HepG2 (cell line): ENCODE measurements around the gene WDR73. TPM values are rescaled to one million over a fixed set of nuclear protein-coding genes. Genes with fewer than 3 reads are reported as not detected.

Source experiments
- MBD4 ChIP-seq: IDR thresholded peaks from 2 replicates; pipeline ENCODE4 v1.6.1; 2012; ENCODE audit warnings: low read length, inconsistent platforms, borderline replicate concordance
- ZBTB1 ChIP-seq: sonication (generic); formaldehyde crosslinking; IDR thresholded peaks from 2 replicates; pipeline ENCODE4 v1.4.0; 2020; ENCODE audit warnings: missing genetic modification reagents, borderline replicate concordance
- ZBTB42 ChIP-seq: sonication (generic); formaldehyde crosslinking; IDR thresholded peaks from 2 replicates; pipeline ENCODE4 v1.5.0; 2020; ENCODE audit warnings: mild to moderate bottlenecking, missing genetic modification reagents
- ZC3H13 ChIP-seq: sonication (generic); formaldehyde crosslinking; IDR thresholded peaks from 2 replicates; pipeline ENCODE4 v1.8.1; 2023; ENCODE audit warnings: mild to moderate bottlenecking, missing genetic modification reagents, moderate library complexity
- ZFP82 ChIP-seq: sonication (generic); formaldehyde crosslinking; IDR thresholded peaks from 2 replicates; pipeline ENCODE4 v1.5.1; 2020; ENCODE audit warnings: mild to moderate bottlenecking, missing genetic modification reagents, borderline replicate concordance
- ZNF282 ChIP-seq: fragments of 450-650 bp; IDR thresholded peaks from 2 replicates; pipeline ENCODE4 v1.6.1; 2018; ENCODE audit not compliant: partially characterized antibody
- ZNF562 ChIP-seq: sonication (generic); formaldehyde crosslinking; IDR thresholded peaks from 2 replicates; pipeline ENCODE4 v1.8.0; 2022; ENCODE audit warnings: missing genetic modification reagents, borderline replicate concordance
- ZSCAN21 ChIP-seq: sonication (generic); formaldehyde crosslinking; IDR thresholded peaks from 2 replicates; pipeline ENCODE4 v1.8.0; 2022; ENCODE audit warnings: mild to moderate bottlenecking, missing genetic modification reagents, moderate library complexity, borderline replicate concordance
- polyA plus RNA-seq, 8 experiments: library from polyadenylated mRNA; depleted of rRNA in 3 of 8; stranded (reverse) in 7 of 8; unstranded in 1 of 8; fragments of >200 nt; fragmentation: Illumina TruSeq in 4 of 8; extraction: Trizol in 4 of 8; gene quantifications; 2 replicates each; pipeline versions ENCODE4 v1.2.1 to v1.2.3, GENCODE V29; 2011 to 2016; ENCODE audit warnings: low read depth in 4 of 8, missing spikeins in 1 of 8, mixed read lengths in 1 of 8; ENCODE audit not compliant: insufficient read depth in 1 of 8
- total RNA-seq, 5 experiments: library from RNA; depleted of rRNA; stranded (reverse); fragments of >200 nt; fragmentation: Illumina TruSeq; extraction: Trizol; gene quantifications; 2 replicates each; pipeline ENCODE4 v1.2.3, GENCODE V29; 2016; ENCODE audit warnings: low read depth in 1 of 5
- TF ChIP-seq, protein P1 (sequence below): IDR thresholded peaks from 2 replicates; pipeline ENCODE4 v1.4.0; 2020; ENCODE audit warnings: mild to moderate bottlenecking, missing genetic modification reagents
- TF ChIP-seq, protein P2 (sequence below): sonication (generic); formaldehyde crosslinking; IDR thresholded peaks from 2 replicates; pipeline ENCODE4 v1.4.0; 2020; ENCODE audit warnings: missing genetic modification reagents, mild to moderate bottlenecking, borderline replicate concordance
- TF ChIP-seq, protein P3 (sequence below): IDR thresholded peaks from 2 replicates; pipeline ENCODE4 v1.6.1; 2016; ENCODE audit warnings: missing compliant biosample characterization, missing genetic modification reagents, borderline replicate concordance
- TF ChIP-seq, protein P4 (sequence below): sonication (generic); formaldehyde crosslinking; IDR thresholded peaks from 2 replicates; pipeline ENCODE4 v1.8.0; 2022; ENCODE audit warnings: mild to moderate bottlenecking, missing genetic modification reagents, moderate library complexity
- TF ChIP-seq, protein P5 (sequence below): sonication (generic); formaldehyde crosslinking; conservative IDR thresholded peaks from 2 replicates; pipeline ENCODE4 v1.4.0; 2020; ENCODE audit warnings: missing genetic modification reagents
- TF ChIP-seq, protein P6 (sequence below): sonication (generic); formaldehyde crosslinking; IDR thresholded peaks from 2 replicates; pipeline ENCODE4 v1.4.0; 2020; ENCODE audit warnings: low read depth, mild to moderate bottlenecking, missing genetic modification reagents
- TF ChIP-seq, protein P7 (sequence below): sonication (generic); formaldehyde crosslinking; IDR thresholded peaks from 2 replicates; pipeline ENCODE4 v1.4.0; 2020; ENCODE audit warnings: mild to moderate bottlenecking, missing genetic modification reagents
- TF ChIP-seq, protein P8 (sequence below): fragments of 450-650 bp; IDR thresholded peaks from 2 replicates; pipeline ENCODE4 v1.6.1; 2017

WDR73 gene
- total and polyA plus RNA-seq, 2 of the 13 experiments (the other 11 are each of a cell fraction or from before 2014, with no cell fraction given), result 20.0 to 35.5 TPM

DNA sequence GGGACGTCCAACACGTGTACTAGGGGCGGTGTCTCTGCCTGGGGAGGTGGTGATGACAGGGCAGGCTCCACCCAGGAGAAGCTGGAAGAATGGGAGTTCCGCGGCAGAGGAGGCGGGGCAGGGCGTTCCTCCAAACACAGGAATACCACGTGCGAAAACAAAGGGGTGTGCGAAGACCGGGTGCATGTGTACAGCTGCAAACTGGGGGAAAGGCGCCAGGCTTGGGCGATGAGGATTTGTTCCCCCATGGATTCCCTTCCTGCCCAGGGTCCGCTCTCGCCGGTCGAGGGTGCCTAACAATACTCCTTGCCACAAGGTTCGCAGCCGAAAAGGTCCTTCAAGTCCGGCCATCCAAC, 53.8 kb downstream of the WDR73 start (continued):
- TF ChIP-seq, protein P1, sequence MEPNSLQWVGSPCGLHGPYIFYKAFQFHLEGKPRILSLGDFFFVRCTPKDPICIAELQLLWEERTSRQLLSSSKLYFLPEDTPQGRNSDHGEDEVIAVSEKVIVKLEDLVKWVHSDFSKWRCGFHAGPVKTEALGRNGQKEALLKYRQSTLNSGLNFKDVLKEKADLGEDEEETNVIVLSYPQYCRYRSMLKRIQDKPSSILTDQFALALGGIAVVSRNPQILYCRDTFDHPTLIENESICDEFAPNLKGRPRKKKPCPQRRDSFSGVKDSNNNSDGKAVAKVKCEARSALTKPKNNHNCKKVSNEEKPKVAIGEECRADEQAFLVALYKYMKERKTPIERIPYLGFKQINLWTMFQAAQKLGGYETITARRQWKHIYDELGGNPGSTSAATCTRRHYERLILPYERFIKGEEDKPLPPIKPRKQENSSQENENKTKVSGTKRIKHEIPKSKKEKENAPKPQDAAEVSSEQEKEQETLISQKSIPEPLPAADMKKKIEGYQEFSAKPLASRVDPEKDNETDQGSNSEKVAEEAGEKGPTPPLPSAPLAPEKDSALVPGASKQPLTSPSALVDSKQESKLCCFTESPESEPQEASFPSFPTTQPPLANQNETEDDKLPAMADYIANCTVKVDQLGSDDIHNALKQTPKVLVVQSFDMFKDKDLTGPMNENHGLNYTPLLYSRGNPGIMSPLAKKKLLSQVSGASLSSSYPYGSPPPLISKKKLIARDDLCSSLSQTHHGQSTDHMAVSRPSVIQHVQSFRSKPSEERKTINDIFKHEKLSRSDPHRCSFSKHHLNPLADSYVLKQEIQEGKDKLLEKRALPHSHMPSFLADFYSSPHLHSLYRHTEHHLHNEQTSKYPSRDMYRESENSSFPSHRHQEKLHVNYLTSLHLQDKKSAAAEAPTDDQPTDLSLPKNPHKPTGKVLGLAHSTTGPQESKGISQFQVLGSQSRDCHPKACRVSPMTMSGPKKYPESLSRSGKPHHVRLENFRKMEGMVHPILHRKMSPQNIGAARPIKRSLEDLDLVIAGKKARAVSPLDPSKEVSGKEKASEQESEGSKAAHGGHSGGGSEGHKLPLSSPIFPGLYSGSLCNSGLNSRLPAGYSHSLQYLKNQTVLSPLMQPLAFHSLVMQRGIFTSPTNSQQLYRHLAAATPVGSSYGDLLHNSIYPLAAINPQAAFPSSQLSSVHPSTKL (CRISPR knock-in tag), result no peak
- TF ChIP-seq ZSCAN21 (CRISPR knock-in tag) (peak; percentile 82; the same call in 1 of the 2 replicates), MBD4 (no peak), ZBTB42 (no peak), ZFP82 (CRISPR knock-in tag) (no peak), ZC3H13 (CRISPR knock-in tag) (no peak), ZBTB1 (CRISPR knock-in tag) (no peak), ZNF282 (no peak), ZNF562 (CRISPR knock-in tag) (0 out of 2 replicates have a peak, but pooled peaks have one; percentile 19)
- TF ChIP-seq, protein P2, sequence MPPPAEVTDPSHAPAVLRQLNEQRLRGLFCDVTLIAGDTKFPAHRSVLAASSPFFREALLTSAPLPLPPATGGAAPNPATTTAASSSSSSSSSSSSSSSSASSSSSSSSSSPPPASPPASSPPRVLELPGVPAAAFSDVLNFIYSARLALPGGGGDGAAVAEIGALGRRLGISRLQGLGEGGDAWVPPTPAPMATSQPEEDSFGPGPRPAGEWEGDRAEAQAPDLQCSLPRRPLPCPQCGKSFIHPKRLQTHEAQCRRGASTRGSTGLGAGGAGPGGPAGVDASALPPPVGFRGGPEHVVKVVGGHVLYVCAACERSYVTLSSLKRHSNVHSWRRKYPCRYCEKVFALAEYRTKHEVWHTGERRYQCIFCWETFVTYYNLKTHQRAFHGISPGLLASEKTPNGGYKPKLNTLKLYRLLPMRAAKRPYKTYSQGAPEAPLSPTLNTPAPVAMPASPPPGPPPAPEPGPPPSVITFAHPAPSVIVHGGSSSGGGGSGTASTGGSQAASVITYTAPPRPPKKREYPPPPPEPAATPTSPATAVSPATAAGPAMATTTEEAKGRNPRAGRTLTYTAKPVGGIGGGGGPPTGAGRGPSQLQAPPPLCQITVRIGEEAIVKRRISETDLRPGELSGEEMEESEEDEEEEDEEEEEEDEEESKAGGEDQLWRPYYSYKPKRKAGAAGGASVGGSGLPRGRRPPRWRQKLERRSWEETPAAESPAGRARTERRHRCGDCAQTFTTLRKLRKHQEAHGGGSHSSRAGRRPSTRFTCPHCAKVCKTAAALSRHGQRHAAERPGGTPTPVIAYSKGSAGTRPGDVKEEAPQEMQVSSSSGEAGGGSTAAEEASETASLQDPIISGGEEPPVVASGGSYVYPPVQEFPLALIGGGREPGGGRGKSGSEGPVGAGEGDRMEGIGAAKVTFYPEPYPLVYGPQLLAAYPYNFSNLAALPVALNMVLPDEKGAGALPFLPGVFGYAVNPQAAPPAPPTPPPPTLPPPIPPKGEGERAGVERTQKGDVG, result no peak
- TF ChIP-seq, protein P3, sequence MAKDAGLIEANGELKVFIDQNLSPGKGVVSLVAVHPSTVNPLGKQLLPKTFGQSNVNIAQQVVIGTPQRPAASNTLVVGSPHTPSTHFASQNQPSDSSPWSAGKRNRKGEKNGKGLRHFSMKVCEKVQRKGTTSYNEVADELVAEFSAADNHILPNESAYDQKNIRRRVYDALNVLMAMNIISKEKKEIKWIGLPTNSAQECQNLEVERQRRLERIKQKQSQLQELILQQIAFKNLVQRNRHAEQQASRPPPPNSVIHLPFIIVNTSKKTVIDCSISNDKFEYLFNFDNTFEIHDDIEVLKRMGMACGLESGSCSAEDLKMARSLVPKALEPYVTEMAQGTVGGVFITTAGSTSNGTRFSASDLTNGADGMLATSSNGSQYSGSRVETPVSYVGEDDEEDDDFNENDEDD (CRISPR knock-in tag), result peak; percentile 91
- TF ChIP-seq, protein P4, sequence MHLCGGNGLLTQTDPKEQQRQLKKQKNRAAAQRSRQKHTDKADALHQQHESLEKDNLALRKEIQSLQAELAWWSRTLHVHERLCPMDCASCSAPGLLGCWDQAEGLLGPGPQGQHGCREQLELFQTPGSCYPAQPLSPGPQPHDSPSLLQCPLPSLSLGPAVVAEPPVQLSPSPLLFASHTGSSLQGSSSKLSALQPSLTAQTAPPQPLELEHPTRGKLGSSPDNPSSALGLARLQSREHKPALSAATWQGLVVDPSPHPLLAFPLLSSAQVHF, result no peak
- TF ChIP-seq, protein P5, sequence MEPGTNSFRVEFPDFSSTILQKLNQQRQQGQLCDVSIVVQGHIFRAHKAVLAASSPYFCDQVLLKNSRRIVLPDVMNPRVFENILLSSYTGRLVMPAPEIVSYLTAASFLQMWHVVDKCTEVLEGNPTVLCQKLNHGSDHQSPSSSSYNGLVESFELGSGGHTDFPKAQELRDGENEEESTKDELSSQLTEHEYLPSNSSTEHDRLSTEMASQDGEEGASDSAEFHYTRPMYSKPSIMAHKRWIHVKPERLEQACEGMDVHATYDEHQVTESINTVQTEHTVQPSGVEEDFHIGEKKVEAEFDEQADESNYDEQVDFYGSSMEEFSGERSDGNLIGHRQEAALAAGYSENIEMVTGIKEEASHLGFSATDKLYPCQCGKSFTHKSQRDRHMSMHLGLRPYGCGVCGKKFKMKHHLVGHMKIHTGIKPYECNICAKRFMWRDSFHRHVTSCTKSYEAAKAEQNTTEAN, result no peak
- TF ChIP-seq, protein P6, sequence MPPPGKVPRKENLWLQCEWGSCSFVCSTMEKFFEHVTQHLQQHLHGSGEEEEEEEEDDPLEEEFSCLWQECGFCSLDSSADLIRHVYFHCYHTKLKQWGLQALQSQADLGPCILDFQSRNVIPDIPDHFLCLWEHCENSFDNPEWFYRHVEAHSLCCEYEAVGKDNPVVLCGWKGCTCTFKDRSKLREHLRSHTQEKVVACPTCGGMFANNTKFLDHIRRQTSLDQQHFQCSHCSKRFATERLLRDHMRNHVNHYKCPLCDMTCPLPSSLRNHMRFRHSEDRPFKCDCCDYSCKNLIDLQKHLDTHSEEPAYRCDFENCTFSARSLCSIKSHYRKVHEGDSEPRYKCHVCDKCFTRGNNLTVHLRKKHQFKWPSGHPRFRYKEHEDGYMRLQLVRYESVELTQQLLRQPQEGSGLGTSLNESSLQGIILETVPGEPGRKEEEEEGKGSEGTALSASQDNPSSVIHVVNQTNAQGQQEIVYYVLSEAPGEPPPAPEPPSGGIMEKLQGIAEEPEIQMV, result no peak
- TF ChIP-seq, protein P7, sequence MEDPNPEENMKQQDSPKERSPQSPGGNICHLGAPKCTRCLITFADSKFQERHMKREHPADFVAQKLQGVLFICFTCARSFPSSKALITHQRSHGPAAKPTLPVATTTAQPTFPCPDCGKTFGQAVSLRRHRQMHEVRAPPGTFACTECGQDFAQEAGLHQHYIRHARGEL, result no peak
- TF ChIP-seq, protein P8, sequence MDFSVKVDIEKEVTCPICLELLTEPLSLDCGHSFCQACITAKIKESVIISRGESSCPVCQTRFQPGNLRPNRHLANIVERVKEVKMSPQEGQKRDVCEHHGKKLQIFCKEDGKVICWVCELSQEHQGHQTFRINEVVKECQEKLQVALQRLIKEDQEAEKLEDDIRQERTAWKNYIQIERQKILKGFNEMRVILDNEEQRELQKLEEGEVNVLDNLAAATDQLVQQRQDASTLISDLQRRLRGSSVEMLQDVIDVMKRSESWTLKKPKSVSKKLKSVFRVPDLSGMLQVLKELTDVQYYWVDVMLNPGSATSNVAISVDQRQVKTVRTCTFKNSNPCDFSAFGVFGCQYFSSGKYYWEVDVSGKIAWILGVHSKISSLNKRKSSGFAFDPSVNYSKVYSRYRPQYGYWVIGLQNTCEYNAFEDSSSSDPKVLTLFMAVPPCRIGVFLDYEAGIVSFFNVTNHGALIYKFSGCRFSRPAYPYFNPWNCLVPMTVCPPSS, result no peak
